Uterus (tissue), 4 donors: ENCODE measurements around the gene FGR. TPM values are rescaled to one million over a fixed set of nuclear protein-coding genes. Genes with fewer than 3 reads are reported as not detected.

Source experiments
- DNase-seq, 2 donors: peaks; one replicate each; pipeline ENCODE4 v3.0.0-alpha.2; 2019 to 2020
- H3K27ac ChIP-seq, 2 donors: fragments of 200-600 bp; sonication (generic); 1 replicate in 1 of 2; 2 replicates in 1 of 2; pipeline ENCODE4 v1.5.1; 2016 to 2018
- H3K27me3 ChIP-seq, 2 donors: fragments of 200-600 bp; sonication (generic); one replicate each; pipeline ENCODE4 v1.5.1; 2018 to 2019; ENCODE audit warnings: control low read depth in 1 of 2
- H3K36me3 ChIP-seq, 2 donors: fragments of 200-600 bp; sonication (generic); one replicate each; pipeline ENCODE4 v1.5.1; 2019; ENCODE audit warnings: control low read depth in 1 of 2
- H3K4me1 ChIP-seq, 2 donors: fragments of 200-600 bp; sonication (generic); one replicate each; pipeline ENCODE4 v1.5.1; 2018 to 2019; ENCODE audit warnings: control low read depth in 1 of 2
- H3K4me3 ChIP-seq, 2 donors: fragments of 200-600 bp; sonication (generic); 1 replicate in 1 of 2; 2 replicates in 1 of 2; pipeline ENCODE4 v1.5.1; 2018 to 2019; ENCODE audit warnings: mild to moderate bottlenecking in 1 of 2
- H3K9me3 ChIP-seq, 2 donors: fragments of 200-600 bp; sonication (generic); one replicate each; pipeline ENCODE4 v1.5.1; 2019; ENCODE audit warnings: control low read depth in 1 of 2
- CTCF ChIP-seq, 4 experiments: fragments of 200-600 bp in 2 of 4; fragments of 450-650 bp in 2 of 4; sonication (generic) in 2 of 4; IDR thresholded peaks; one replicate each; pipeline ENCODE4 v1.5.1; 2016 to 2019; ENCODE audit warnings: antibody characterized with exemption in 4 of 4, mild to moderate bottlenecking in 2 of 4, moderate library complexity in 1 of 4
- POLR2A ChIP-seq, 2 donors: fragments of 450-650 bp; IDR thresholded peaks; one replicate each; pipeline ENCODE4 v1.6.1; 2016; ENCODE audit warnings: antibody characterized with exemption in 2 of 2, mild to moderate bottlenecking in 1 of 2, moderate library complexity in 1 of 2
- intact Hi-C: fragments of 100-400 bp; cut with DNase I; formaldehyde crosslinking; loops from one replicate; pipeline ENCODE4 v1.15.1; 2023; ENCODE audit warnings: low total_unique reads
- total RNA-seq, 4 donors: library from RNA; depleted of rRNA in 3 of 4; stranded (reverse); fragments of >200 nt in 3 of 4; gene quantifications; one replicate each; pipeline versions ENCODE4 v1.1.0 to v1.2.4, GENCODE V29; 2014 to 2023
- donor health status: DM: yes; HTN: yes; CAD: no.

Gene FGR
- total RNA-seq, 4 donors from 2014 or later: 3.0 to 35.9 (median 18.8) TPM

- Histone ChIP-seq H3K9me3 (no peaks in the 10 kb centered on the region), H3K36me3 (no peaks in the 10 kb centered on the region), H3K27ac (peak overlapping the region; percentile 24 to 54), H3K4me3 (no peak overlapping the region), H3K4me1 (no peaks in the 10 kb centered on the region), H3K27me3 (no peaks in the 10 kb centered on the region)
- no peak for TF ChIP-seq POLR2A (IDR thresholded peaks at IDR 0.05)
- DNase-seq: no peak
- intact Hi-C loops: no loop called here
Measured at GRCh38 chr1:27626031-27626935, 8.7 kb downstream of the FGR start.

GRCh38 chr1:27624467-27625178, 10.4 kb downstream of the FGR start:
- TF ChIP-seq POLR2A (IDR thresholded peaks at IDR 0.05) (no peak), CTCF (IDR thresholded peaks at IDR 0.05) (no peak)
- Histone ChIP-seq H3K36me3 (no peaks in the 10 kb centered on the region), H3K4me1 (no peaks in the 10 kb centered on the region), H3K4me3 (no peak overlapping the region), H3K27ac (no peak overlapping the region), H3K9me3 (no peaks in the 10 kb centered on the region), H3K27me3 (no peaks in the 10 kb centered on the region)
- intact Hi-C loops: no loop called here
- DNase-seq: no peak

DNA sequence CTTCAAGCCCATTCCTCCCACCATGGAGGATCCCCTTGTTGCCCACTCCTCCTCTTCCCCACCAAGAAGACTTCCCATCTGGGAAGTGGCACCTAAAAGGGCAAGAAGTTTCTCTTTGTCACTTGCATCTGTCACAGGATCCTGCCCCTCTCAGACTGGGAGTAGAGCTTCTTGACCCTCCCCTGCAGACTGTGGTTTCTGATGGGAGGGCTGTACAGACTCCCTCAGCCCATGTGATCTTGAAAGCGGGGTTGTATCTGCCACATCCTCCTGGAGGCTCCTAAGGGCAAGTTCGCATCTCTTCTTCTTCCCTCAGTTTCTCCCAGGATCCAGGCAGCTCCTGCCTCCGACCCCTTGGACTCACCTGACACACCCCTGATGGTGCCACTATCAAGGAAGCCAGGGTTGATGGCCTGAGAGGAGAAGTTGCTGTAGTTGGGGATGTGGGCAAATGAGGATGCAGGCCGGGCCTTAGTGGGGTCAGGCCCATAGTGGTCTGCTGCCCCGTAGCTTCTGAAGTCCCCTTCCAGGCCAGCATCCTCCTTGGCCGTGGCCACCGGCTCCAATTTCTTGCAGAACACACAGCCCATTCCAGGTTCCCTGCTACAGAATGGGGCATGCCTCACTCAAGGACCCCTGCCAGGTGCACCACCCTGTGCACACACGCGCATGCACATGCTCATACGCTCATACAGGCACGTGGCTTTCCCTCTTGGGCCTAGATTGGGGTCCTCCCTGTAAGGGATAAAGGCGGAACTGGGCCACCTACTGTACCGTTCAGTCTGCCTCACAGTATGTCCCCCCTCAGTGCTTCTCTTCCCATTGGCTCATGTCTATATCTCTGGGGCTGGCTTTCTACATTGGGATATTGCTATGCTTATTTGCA, 11.4 kb downstream of the FGR start:
- TF ChIP-seq POLR2A (IDR thresholded peaks at IDR 0.05): no peak
- TF ChIP-seq CTCF (IDR thresholded peaks at IDR 0.05): no peak
- intact Hi-C loops: no loop called here
- Histone ChIP-seq H3K27ac (no peak overlapping the region), H3K27me3 (no peaks in the 10 kb centered on the region), H3K4me3 (no peak overlapping the region), H3K36me3 (no peaks in the 10 kb centered on the region), H3K9me3 (no peaks in the 10 kb centered on the region), H3K4me1 (no peaks in the 10 kb centered on the region)
- DNase-seq: no peak

DNA sequence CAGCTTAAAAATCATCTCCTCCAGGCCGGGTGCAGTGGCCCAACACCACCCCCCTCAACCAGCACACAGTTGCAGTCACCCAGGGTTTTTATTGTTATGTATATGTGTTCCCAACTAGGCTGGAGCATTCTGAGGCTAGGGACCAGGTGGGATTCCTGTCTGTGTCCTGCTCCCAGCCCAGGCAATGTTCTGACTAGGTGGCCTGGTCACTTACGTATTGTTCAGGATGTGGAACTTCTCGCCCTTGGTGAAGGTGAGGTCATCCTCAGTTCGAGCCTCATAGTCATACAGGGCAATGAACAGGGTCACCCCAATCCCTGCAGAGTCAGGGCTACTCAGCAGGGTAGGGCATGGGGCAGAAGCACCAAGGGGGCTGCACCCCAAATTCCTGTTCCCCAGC, 12.2 kb downstream of the FGR start:
- no peak for TF ChIP-seq CTCF (IDR thresholded peaks at IDR 0.05)
- TF ChIP-seq POLR2A (IDR thresholded peaks at IDR 0.05): no peak
- no peaks in the 10 kb centered on the region for H3K36me3 ChIP-seq

More for the DNA sequence above, 12.2 kb downstream of the FGR start:
- no peak overlapping the region for H3K27ac ChIP-seq
- no peaks in the 10 kb centered on the region for H3K27me3 ChIP-seq
- H3K9me3 ChIP-seq: no peaks in the 10 kb centered on the region
- no peaks in the 10 kb centered on the region for H3K4me1 ChIP-seq
- DNase-seq: no peak
- intact Hi-C loops: no loop called here
- H3K4me3 ChIP-seq: no peak overlapping the region
